GM15510 (cell line): ENCODE data around the gene FAU.

Experiments
- POLR2A ChIP-seq: IDR thresholded peaks from 3 replicates; pipeline ENCODE4 v1.6.1; 2011; ENCODE audit warnings: borderline replicate concordance; ENCODE audit not compliant: insufficient read length; ENCODE audit errors: extremely low read depth

The FAU gene

GRCh38 chr11:65107078-65107477 lies 14.9 kb downstream of the FAU start:
- TF ChIP-seq POLR2A: no peak

GRCh38 chr11:65104628-65105027 lies 17.3 kb downstream of the FAU start:
- no peak for TF ChIP-seq POLR2A

- no peak for TF ChIP-seq POLR2A
These were observed 18.5 kb downstream of the FAU start for GRCh38 chr11:65103476-65103875.

- TF ChIP-seq POLR2A: no peak
These were observed 19.5 kb downstream of the FAU start for GRCh38 chr11:65102142-65103095.

- no peak for TF ChIP-seq POLR2A
These were observed 21.1 kb downstream of the FAU start for GRCh38 chr11:65100674-65101350.

GRCh38 chr11:65096926-65097325 lies 25.0 kb downstream of the FAU start:
- no peak for TF ChIP-seq POLR2A

- peak; percentile 90 for TF ChIP-seq POLR2A
These were observed 25.7 kb downstream of the FAU start, which contains the start of gene VPS51 for GRCh38 chr11:65095974-65096806. TSS of gene VPS51 (plus strand) at chr11:65096214. CDS start at chr11:65096251, 37 bp downstream.

GRCh38 chr11:65095427-65095826 lies 26.5 kb downstream of the FAU start:
- TF ChIP-seq POLR2A: no peak

- no peak for TF ChIP-seq POLR2A
These were observed 31.3 kb downstream of the FAU start for GRCh38 chr11:65090628-65091027.

- no peak for TF ChIP-seq POLR2A
These were observed 32.3 kb downstream of the FAU start for GRCh38 chr11:65089621-65090020.

GRCh38 chr11:65087827-65088226 lies 34.1 kb downstream of the FAU start:
- TF ChIP-seq POLR2A: no peak

- TF ChIP-seq POLR2A: no peak
These were observed 34.7 kb downstream of the FAU start for GRCh38 chr11:65087216-65087615.

GRCh38 chr11:65086809-65087208 lies 35.1 kb downstream of the FAU start:
- TF ChIP-seq POLR2A: no peak

- TF ChIP-seq POLR2A: no peak
These were observed 36.5 kb downstream of the FAU start for GRCh38 chr11:65085446-65085845.
